Measurements from ENCODE around the gene RAB9A.

Gene RAB9A

GRCh38 chrX:13703135-13703534, 14.2 kb downstream of the RAB9A start:
- TF ChIP-seq CTCF (IDR thresholded peaks at IDR 0.05; ENCODE audit: extremely low read depth, missing control alignments): no peak
- no peak for DNase-seq (ENCODE audit: low spot score)

GRCh38 chrX:13703589-13703988, 14.7 kb downstream of the RAB9A start:
- TF ChIP-seq CTCF (IDR thresholded peaks at IDR 0.05; ENCODE audit: extremely low read depth, missing control alignments): no peak
- DNase-seq (ENCODE audit: low spot score): no peak

GRCh38 chrX:13711141-13711540, 22.2 kb downstream of the RAB9A start:
- DNase-seq (ENCODE audit: low spot score): no peak
- no peak for TF ChIP-seq CTCF (IDR thresholded peaks at IDR 0.05; ENCODE audit: extremely low read depth, missing control alignments)

- DNase-seq (ENCODE audit: low spot score): no peak
- no peak for TF ChIP-seq CTCF (IDR thresholded peaks at IDR 0.05; ENCODE audit: extremely low read depth, missing control alignments)
Observed at GRCh38 chrX:13716455-13716854, 27.5 kb downstream of the RAB9A start.

- no peak for TF ChIP-seq CTCF (IDR thresholded peaks at IDR 0.05; ENCODE audit: extremely low read depth, missing control alignments)
- DNase-seq (ENCODE audit: low spot score): no peak
Observed at GRCh38 chrX:13716905-13717304, 28.0 kb downstream of the RAB9A start.

- no peak for TF ChIP-seq CTCF (IDR thresholded peaks at IDR 0.05; ENCODE audit: extremely low read depth, missing control alignments)
- no peak for DNase-seq (ENCODE audit: low spot score)
Observed at GRCh38 chrX:13717700-13718472, 29.0 kb downstream of the RAB9A start.

GRCh38 chrX:13719192-13719856, 30.4 kb downstream of the RAB9A start:
- DNase-seq (ENCODE audit: low spot score): no peak
- no peak for TF ChIP-seq CTCF (IDR thresholded peaks at IDR 0.05; ENCODE audit: extremely low read depth, missing control alignments)

Measured in GM20000 (cell line).